ENCODE data around the gene STK32B. TPM values are rescaled to one million over a fixed set of nuclear protein-coding genes. Genes with fewer than 3 reads are reported as not detected.

Gene STK32B
- total RNA-seq, 2 donors from 2014 or later: 0.09 to 7.3 TPM

GRCh38 chr4:5192271-5192670, 141.0 kb downstream of the STK32B start:
- Histone ChIP-seq H3K27me3 (replicated peaks; ENCODE audit: insufficient read depth) (no peaks in the 10 kb centered on the region), H3K4me1 (replicated peaks) (no peaks in the 10 kb centered on the region), H3K36me3 (no peaks in the 10 kb centered on the region), H3K27ac (no peak overlapping the region), H3K4me3 (no peak overlapping the region), H3K9me3 (no peaks in the 10 kb centered on the region)
- no peak for TF ChIP-seq POLR2AphosphoS5 (IDR thresholded peaks at IDR 0.05)
- TF ChIP-seq POLR2A (IDR thresholded peaks at IDR 0.05): no peak
- TF ChIP-seq CTCF (IDR thresholded peaks at IDR 0.05): no peak
- WGBS: 72% methylated on average over 6 of the region's 6 CpGs
- no peak for DNase-seq (ENCODE audit: low spot score)
- intact Hi-C loops (cut with DNase I): no loop called here

GRCh38 chr4:5192678-5193077, 141.4 kb downstream of the STK32B start:
- intact Hi-C loops (cut with DNase I): no loop called here
- Histone ChIP-seq H3K9me3 (no peaks in the 10 kb centered on the region), H3K36me3 (no peaks in the 10 kb centered on the region), H3K27ac (no peak overlapping the region), H3K27me3 (replicated peaks; ENCODE audit: insufficient read depth) (no peaks in the 10 kb centered on the region), H3K4me1 (replicated peaks) (no peaks in the 10 kb centered on the region), H3K4me3 (no peak overlapping the region)
- TF ChIP-seq POLR2AphosphoS5 (IDR thresholded peaks at IDR 0.05) (no peak), CTCF (IDR thresholded peaks at IDR 0.05) (no peak), POLR2A (IDR thresholded peaks at IDR 0.05) (no peak)
- DNase-seq (ENCODE audit: low spot score): no peak
- 74% methylated on average over 12 of the region's 12 CpGs for WGBS

GRCh38 chr4:5198656-5199541, 147.6 kb downstream of the STK32B start:
- Histone ChIP-seq H3K27ac (no peak overlapping the region), H3K27me3 (replicated peaks; ENCODE audit: insufficient read depth) (no peaks in the 10 kb centered on the region), H3K4me3 (no peak overlapping the region), H3K9me3 (no peaks in the 10 kb centered on the region), H3K36me3 (no peaks in the 10 kb centered on the region), H3K4me1 (replicated peaks) (no peaks in the 10 kb centered on the region)
- WGBS: 65% methylated on average over 7 of the region's 7 CpGs
- DNase-seq (ENCODE audit: low spot score): no peak
- intact Hi-C loops (cut with DNase I): no loop called here
- TF ChIP-seq POLR2A (IDR thresholded peaks at IDR 0.05) (no peak), CTCF (IDR thresholded peaks at IDR 0.05) (no peak), POLR2AphosphoS5 (IDR thresholded peaks at IDR 0.05) (no peak)

- Histone ChIP-seq H3K27ac (no peak overlapping the region), H3K4me1 (replicated peaks) (no peaks in the 10 kb centered on the region), H3K27me3 (replicated peaks; ENCODE audit: insufficient read depth) (no peaks in the 10 kb centered on the region), H3K4me3 (no peak overlapping the region), H3K9me3 (no peaks in the 10 kb centered on the region), H3K36me3 (no peaks in the 10 kb centered on the region)
- TF ChIP-seq POLR2A (IDR thresholded peaks at IDR 0.05): no peak
- no peak for TF ChIP-seq CTCF (IDR thresholded peaks at IDR 0.05)
- TF ChIP-seq POLR2AphosphoS5 (IDR thresholded peaks at IDR 0.05): no peak
- intact Hi-C loops (cut with DNase I): no loop called here
- 77% methylated on average over 2 of the region's 2 CpGs for WGBS
- no peak for DNase-seq (ENCODE audit: low spot score)
These were observed 148.6 kb downstream of the STK32B start for GRCh38 chr4:5199912-5200311.

- no peaks in the 10 kb centered on the region for H3K4me1 ChIP-seq (replicated peaks)
- no peaks in the 10 kb centered on the region for H3K27me3 ChIP-seq (replicated peaks; ENCODE audit: insufficient read depth)
- no peaks in the 10 kb centered on the region for H3K9me3 ChIP-seq
- no peak overlapping the region for H3K27ac ChIP-seq
- intact Hi-C loops (cut with DNase I): no loop called here
- DNase-seq (ENCODE audit: low spot score): no peak
- no peak overlapping the region for H3K4me3 ChIP-seq
- 41% methylated on average over 3 of the region's 3 CpGs for WGBS
- H3K36me3 ChIP-seq: no peaks in the 10 kb centered on the region
- TF ChIP-seq CTCF (IDR thresholded peaks at IDR 0.05) (no peak), POLR2A (IDR thresholded peaks at IDR 0.05) (no peak), POLR2AphosphoS5 (IDR thresholded peaks at IDR 0.05) (no peak)
These were observed 149.2 kb downstream of the STK32B start for GRCh38 chr4:5200513-5200912.
